NK-92 (cell line): ENCODE results near the gene LMAN2.

ENCODE experiments used
- DNase-seq: peaks from one replicate; lab custom pipeline; 2025; ENCODE audit not compliant: unreplicated experiment; lab: John Stamatoyannopoulos, UW

The LMAN2 gene, protein sequence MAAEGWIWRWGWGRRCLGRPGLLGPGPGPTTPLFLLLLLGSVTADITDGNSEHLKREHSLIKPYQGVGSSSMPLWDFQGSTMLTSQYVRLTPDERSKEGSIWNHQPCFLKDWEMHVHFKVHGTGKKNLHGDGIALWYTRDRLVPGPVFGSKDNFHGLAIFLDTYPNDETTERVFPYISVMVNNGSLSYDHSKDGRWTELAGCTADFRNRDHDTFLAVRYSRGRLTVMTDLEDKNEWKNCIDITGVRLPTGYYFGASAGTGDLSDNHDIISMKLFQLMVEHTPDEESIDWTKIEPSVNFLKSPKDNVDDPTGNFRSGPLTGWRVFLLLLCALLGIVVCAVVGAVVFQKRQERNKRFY

DNA sequence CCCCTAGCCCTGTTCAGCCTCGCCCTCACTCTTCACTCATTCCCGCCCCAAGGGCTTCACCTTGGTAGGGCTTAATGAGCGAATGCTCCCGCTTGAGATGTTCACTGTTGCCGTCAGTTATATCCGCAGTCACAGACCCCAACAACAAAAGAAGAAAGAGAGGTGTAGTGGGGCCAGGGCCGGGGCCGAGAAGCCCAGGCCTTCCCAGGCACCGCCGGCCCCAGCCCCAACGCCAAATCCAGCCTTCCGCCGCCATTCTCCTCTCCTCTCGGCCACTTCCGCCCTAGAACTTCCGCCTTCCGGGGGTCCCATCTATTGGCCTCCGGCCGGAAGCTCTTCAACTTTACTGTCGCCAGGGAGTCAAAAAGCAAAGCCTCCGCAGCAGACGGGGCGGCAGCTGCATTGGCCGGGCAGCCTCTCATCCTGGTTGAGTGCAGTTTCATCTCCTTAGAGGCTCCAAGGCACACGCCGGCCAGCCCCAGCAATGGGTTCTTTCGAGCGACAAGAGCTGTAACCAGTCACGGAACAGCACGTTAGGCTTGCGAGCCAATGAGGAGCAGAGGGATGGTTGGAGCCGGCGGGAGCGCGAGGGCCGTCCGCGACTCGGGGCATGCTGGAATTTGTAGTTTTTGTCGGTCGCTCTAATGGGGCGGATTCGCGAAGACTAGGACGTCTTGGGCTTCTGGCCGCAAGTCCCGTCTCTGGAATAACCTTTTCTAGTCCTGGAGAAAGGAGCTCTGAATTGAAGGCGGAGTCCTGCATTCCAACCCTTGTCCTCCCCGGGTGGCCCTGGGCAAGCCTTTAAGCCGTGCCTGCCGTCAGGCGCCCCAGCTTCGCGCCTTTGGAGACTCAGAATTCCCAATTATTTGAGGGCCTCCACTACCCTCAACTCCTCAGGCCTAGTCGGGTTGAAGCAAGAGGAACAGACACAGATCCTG is at the start of gene LMAN2:
Gene LMAN2 (minus strand): TSS at position 277 of the 938 bp plus-strand sequence. CDS start 21 bp downstream, at position 256.
- peak; percentile 48 for DNase-seq

- no peak for DNase-seq
These were observed 48.8 kb upstream of the LMAN2 start, which contains the start of gene PFN3 for GRCh38 chr5:177399997-177400868. Gene PFN3 (minus strand): TSS chr5:177400661. CDS start chr5:177400576, 85 bp downstream.

GRCh38 chr5:177397875-177398390 is 46.5 kb upstream of the LMAN2 start:
- DNase-seq, result no peak

GRCh38 chr5:177396807-177397206 is 45.3 kb upstream of the LMAN2 start:
- no peak for DNase-seq

GRCh38 chr5:177396078-177396477 is 44.6 kb upstream of the LMAN2 start:
- DNase-seq, result no peak

DNA sequence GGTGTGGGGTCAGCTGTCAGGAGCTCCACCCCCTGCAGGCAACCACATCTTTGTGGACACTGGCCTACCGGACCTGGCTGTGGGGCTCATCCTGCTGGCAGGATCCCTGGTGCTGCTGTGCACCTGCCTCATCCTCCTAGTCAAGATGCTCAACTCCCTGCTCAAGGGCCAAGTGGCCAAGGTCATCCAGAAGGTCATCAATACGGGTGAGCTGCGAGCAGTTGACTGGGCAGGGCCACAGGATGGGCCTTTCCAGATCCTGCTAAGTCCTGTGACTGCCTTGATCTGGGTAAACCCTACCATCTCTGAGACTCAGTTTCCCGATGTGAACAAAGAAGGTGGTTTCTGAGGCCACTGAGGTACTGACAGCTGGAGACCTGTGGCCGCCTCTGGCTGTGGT is 42.5 kb upstream of the LMAN2 start:
- no peak for DNase-seq

DNA sequence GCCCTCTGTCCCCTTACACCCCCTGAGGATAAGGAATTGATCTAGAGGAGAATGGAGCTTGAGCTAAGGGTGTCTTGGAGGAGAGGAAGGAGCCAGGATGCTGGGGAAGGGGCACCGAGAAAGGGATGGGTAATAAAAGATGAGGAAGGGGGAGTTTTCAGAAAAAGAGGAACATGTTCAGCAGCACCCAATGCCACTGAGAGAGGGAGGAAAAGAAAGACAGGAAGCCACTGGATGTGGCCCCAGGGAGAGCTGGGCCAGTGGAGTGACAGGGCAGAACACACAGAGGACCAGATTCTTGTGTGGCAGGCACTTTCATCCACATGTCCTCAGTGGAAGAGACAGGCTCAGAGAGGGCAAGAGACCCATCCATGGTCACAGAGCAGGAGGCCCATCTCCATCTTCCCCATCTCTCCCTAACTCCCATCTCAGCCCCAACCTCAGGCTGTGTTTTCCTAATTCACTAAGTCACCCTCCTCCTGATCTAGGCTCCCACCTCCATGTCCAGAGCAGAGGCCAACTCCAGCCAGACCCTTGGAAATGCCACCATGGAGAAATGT is 41.8 kb upstream of the LMAN2 start:
- DNase-seq, result no peak

DNA sequence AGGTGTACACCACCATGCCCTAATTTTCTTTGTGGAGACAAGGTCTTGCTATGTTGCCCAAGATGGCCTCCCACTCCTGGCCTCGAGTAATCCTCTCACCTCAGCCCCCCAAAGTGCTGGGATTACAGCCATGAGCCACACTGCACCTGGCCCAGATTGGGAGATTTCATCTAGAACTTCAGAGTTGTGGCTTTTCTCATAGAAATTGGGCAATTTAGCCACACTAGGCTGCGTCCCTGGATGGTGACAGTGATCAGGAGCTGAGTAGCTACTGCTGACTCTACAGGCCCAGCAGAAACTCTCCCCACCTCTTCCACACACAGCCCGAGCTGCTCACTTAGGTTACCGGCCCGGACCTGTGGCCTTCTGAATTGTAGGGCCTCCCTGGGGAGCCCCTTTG is 41.3 kb upstream of the LMAN2 start:
- DNase-seq, result no peak

DNA sequence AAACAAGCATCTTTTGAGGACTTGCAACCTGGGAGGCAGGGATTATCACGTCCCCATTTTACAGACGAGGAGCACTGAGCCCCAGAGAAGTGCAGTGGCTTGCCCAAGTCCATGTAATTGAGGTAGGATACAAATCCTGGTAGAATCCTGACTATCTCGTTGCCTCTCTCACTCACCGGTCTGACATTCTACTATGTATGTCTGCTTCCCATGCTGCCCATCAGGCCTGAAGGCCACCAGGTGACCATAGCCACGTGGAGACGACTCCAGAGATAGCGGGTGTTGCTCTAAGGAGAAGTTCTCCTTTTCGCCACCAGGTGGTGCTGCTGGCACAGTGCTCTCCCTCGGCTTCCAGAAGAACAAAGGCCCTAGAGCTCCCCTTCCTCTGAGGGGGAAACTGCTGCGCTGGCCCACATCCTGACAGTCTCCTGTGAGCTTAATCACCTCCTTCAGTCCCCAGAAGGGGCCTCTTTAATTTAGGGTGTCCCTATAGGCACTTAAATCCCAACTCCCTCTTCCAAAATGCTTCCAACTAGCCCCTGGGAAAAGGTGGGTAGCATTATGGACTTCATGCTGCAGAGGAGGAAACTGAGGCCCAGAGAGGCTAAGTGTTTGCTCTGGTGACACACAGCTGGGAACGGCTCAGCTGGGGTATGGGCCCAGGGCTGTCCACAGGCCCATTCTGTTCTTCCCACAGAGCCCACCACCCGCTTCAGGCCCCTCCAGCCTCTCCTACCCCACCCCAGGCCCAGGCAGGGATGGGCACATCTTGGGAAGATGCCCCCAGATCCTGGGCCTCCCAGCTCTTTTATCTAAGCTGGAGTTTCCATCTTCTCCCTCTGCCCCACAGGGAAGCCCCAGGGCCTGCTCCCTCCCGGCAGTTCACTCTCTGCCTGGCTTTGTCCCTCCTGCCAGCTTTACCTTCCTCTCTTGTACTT is 39.2 kb upstream of the LMAN2 start:
- DNase-seq, result no peak

GRCh38 chr5:177389241-177390169 is 38.0 kb upstream of the LMAN2 start:
- no peak for DNase-seq

GRCh38 chr5:177388521-177389052 is 37.1 kb upstream of the LMAN2 start:
- no peak for DNase-seq

DNA sequence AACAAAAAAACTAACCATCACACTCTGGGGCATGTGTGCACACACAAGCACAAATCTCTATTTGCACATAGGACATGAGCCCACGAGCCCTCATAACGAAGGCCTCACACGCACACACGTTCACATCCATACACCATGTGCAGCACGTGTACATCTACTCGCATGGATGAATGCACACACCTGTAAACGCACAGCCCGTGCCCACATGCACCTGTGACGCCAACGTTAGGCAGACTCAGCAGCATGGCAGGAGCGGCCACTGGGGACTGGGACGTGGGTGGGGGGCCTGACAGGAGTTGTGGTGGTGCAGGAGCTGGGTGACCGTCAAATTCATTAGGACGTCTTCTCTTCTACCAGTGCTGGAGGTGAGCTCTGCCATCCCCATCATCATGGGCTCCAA is 35.9 kb upstream of the LMAN2 start:
- DNase-seq, result no peak

DNA sequence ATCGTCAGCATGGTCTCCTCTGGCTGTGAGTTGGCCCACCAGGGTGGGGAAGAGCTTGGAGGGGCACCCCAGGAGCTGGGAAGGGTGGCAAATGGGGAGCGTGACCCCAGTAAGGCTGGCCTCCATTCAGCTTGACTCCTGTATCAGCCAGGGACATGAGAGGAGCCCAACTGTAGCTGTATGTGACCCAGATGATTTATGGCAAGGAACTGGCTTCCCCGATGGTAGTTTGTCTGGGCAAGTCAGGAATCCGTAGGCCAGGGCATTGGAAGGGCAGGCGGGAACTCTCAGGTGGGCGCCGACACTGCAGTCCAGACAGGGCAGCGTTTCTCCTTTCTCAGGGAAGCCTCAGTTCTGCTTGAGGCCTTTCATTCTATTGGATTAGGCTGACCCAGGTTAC is 35.1 kb upstream of the LMAN2 start:
- DNase-seq, result no peak

GRCh38 chr5:177385720-177386119 is 34.3 kb upstream of the LMAN2 start:
- DNase-seq, result no peak

- no peak for DNase-seq
These were observed 32.7 kb upstream of the LMAN2 start, which contains the start of gene SLC34A1 for GRCh38 chr5:177384134-177384533. Gene SLC34A1 (plus strand): TSS chr5:177384434. CDS start chr5:177385742, 1,308 bp downstream.

- DNase-seq, result no peak
These were observed 31.7 kb upstream of the LMAN2 start for GRCh38 chr5:177383181-177383580.

DNA sequence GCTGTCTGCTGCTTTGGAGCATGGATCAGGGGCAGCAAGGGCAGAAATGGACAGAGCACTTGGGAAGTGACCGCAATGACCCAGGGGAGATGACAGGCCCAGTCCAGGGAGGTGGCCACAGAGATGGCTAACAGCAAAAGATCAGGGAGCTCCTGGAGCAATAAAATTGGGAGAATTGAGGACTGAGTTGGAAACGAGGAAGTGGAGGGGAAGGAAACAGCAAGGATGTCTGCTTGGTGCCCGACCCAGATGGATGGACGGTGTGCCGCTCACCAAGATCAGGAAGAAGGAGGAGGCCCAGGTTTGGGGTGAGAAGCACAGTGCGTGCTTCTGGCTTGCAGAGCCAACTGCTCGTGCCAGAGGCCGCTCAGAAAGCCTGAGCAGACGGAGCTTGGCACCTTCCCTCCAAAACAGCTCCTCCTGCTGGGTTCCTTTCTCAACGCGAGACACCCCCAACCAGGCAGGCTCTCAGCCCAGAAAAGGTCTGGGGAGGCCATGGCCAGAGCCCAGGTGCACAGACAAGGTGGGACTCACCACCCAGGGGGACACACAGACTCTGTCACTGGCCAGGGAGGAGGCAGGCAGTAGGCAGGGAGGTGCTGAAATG is 31.1 kb upstream of the LMAN2 start:
- no peak for DNase-seq

- no peak for DNase-seq
These were observed 29.3 kb upstream of the LMAN2 start for GRCh38 chr5:177380805-177381126.
